DND-41 (cell line): ENCODE results near the gene FAM227B.
"Not testable (repeated sequence)": the region's sequence is repeated elsewhere in the genome, so short reads cannot be mapped to it uniquely, and the experiment has no call there.

Experiments used
- ATAC-seq: fragments of 200-7000 bp; cut with Tn5 transposase; 3 replicates; pipeline ENCODE4 v1.9.1; 2021; ENCODE audit warnings: low read depth; ENCODE audit not compliant: insufficient read depth
- DNase-seq: peaks from one replicate; pipeline ENCODE4 v3.0.0-alpha.2; 2020
- H2AFZ ChIP-seq: 2 replicates; pipeline ENCODE4 v1.6.0; 2012; ENCODE audit warnings: low read depth, low read length
- H3K27ac ChIP-seq: 2 replicates; pipeline ENCODE4 v1.5.1; 2012; ENCODE audit warnings: low read length, inconsistent platforms
- H3K27me3 ChIP-seq: fragments of 200-600 bp; sonication (generic); 2 replicates; pipeline ENCODE4 v1.6.0; 2012; ENCODE audit warnings: low read length, mild to moderate bottlenecking, inconsistent platforms; ENCODE audit not compliant: insufficient read depth, poor library complexity
- H3K36me3 ChIP-seq: 2 replicates; pipeline ENCODE4 v1.5.1; 2012; ENCODE audit warnings: low read length, inconsistent platforms; ENCODE audit not compliant: insufficient read depth
- H3K4me1 ChIP-seq: 2 replicates; pipeline ENCODE4 v1.5.1; 2012; ENCODE audit warnings: mild to moderate bottlenecking, low read length; ENCODE audit not compliant: insufficient read depth
- H3K4me2 ChIP-seq: 2 replicates; pipeline ENCODE4 v1.6.0; 2012; ENCODE audit warnings: mild to moderate bottlenecking, moderate library complexity, low read length, inconsistent platforms; ENCODE audit not compliant: insufficient read depth
- H3K4me3 ChIP-seq, 2 experiments: fragments of 200-600 bp in 1 of 2; shearing (Covaris generic) in 1 of 2; 2 replicates each; pipeline ENCODE4 v1.5.1; 2012 to 2016; ENCODE audit warnings: inconsistent platforms in 2 of 2, low read length in 2 of 2, mild to moderate bottlenecking in 2 of 2, low read depth in 1 of 2, moderate library complexity in 1 of 2
- H3K79me2 ChIP-seq: 2 replicates; pipeline ENCODE4 v1.6.0; 2012; ENCODE audit warnings: low read length, inconsistent platforms; ENCODE audit not compliant: insufficient read depth
- H3K9ac ChIP-seq: 2 replicates; pipeline ENCODE4 v1.6.0; 2012; ENCODE audit warnings: low read depth, mild to moderate bottlenecking, inconsistent platforms, low read length, moderate library complexity
- H3K9me3 ChIP-seq: 2 replicates; pipeline ENCODE4 v1.5.1; 2012; ENCODE audit warnings: low read length, moderate library complexity, mild to moderate bottlenecking, inconsistent platforms; ENCODE audit not compliant: insufficient read depth, severe bottlenecking
- H4K20me1 ChIP-seq: 2 replicates; pipeline ENCODE4 v1.6.0; 2012; ENCODE audit warnings: low read length; ENCODE audit not compliant: insufficient read depth
- CTCF ChIP-seq: IDR thresholded peaks from 2 replicates; pipeline ENCODE4 v1.5.1; 2012; ENCODE audit warnings: borderline replicate concordance, low read length, moderate library complexity, mild to moderate bottlenecking; ENCODE audit not compliant: poor library complexity, severe bottlenecking; ENCODE audit errors: extremely low read depth
- EZH2 ChIP-seq: IDR thresholded peaks from 3 replicates; pipeline ENCODE4 v1.6.1; 2012; ENCODE audit warnings: borderline replicate concordance, low read depth, mild to moderate bottlenecking, moderate library complexity, low read length, inconsistent platforms; ENCODE audit not compliant: severe bottlenecking

Gene FAM227B

GRCh38 chr15:49560045-49560444 is 60.6 kb downstream of the FAM227B start:
- TF ChIP-seq CTCF (no peak), EZH2 (no peak)
- peaks cover 8% of the 10 kb centered on the region for H3K9me3 ChIP-seq
- no peaks in the 10 kb centered on the region for H3K79me2 ChIP-seq
- H3K27me3 ChIP-seq, result no peaks in the 10 kb centered on the region
- H3K4me2 ChIP-seq, result no peak overlapping the region
- no peak overlapping the region for H3K9ac ChIP-seq
- no peak overlapping the region for H2AFZ ChIP-seq
- no peaks in the 10 kb centered on the region for H3K4me1 ChIP-seq
- H3K36me3 ChIP-seq, result no peaks in the 10 kb centered on the region
- no peaks in the 10 kb centered on the region for H4K20me1 ChIP-seq
- no peak overlapping the region for H3K27ac ChIP-seq
- no peak for ATAC-seq
- H3K4me3 ChIP-seq, result no peak overlapping the region
- DNase-seq, result no peak

- ATAC-seq, result no peak
- H2AFZ ChIP-seq, result no peak overlapping the region
- no peak for TF ChIP-seq EZH2
- no peak for TF ChIP-seq CTCF
These were observed 61.7 kb downstream of the FAM227B start for GRCh38 chr15:49558929-49559328.

GRCh38 chr15:49556437-49556836 is 64.2 kb downstream of the FAM227B start:
- H3K79me2 ChIP-seq, result no peaks in the 10 kb centered on the region
- no peaks in the 10 kb centered on the region for H4K20me1 ChIP-seq
- no peak overlapping the region for H3K9ac ChIP-seq
- no peaks in the 10 kb centered on the region for H3K36me3 ChIP-seq
- peaks cover 8% of the 10 kb centered on the region for H3K9me3 ChIP-seq
- TF ChIP-seq CTCF (no peak), EZH2 (no peak)
- DNase-seq, result no peak
- no peak for ATAC-seq
- H2AFZ ChIP-seq, result no peak overlapping the region
- H3K4me3 ChIP-seq, result no peak overlapping the region
- H3K27ac ChIP-seq, result no peak overlapping the region
- no peaks in the 10 kb centered on the region for H3K27me3 ChIP-seq
- no peak overlapping the region for H3K4me2 ChIP-seq
- no peaks in the 10 kb centered on the region for H3K4me1 ChIP-seq

More at GRCh38 chr15:49558929-49559328, 61.7 kb downstream of the FAM227B start:
- Histone ChIP-seq H3K27me3 (no peaks in the 10 kb centered on the region), H3K27ac (no peak overlapping the region), H3K9me3 (peaks cover 8% of the 10 kb centered on the region), H3K4me1 (no peaks in the 10 kb centered on the region), H3K4me2 (no peak overlapping the region), H4K20me1 (no peaks in the 10 kb centered on the region), H3K4me3 (no peak overlapping the region), H3K36me3 (no peaks in the 10 kb centered on the region), H3K79me2 (no peaks in the 10 kb centered on the region), H3K9ac (no peak overlapping the region)
- DNase-seq, result no peak

- H3K9me3 ChIP-seq, H4K20me1 ChIP-seq, H3K4me3 ChIP-seq, H3K27ac ChIP-seq, H3K79me2 ChIP-seq, H3K36me3 ChIP-seq, DNase-seq, H3K27me3 ChIP-seq, ATAC-seq, H3K4me2 ChIP-seq, H2AFZ ChIP-seq, H3K4me1 ChIP-seq, H3K9ac ChIP-seq: not testable (repeated sequence)
These were observed 70.3 kb downstream of the FAM227B start for GRCh38 chr15:49550342-49550741.
